ENCODE results near the gene CCL16. TPM values are rescaled to one million over a fixed set of nuclear protein-coding genes. Genes with fewer than 3 reads are reported as not detected.

The CCL16 gene
- total RNA-seq = not detected

GRCh38 chr17:35981246-35981645, at the start of gene CCL16:
CCL16 (minus strand) TSS chr17:35981497; CDS start chr17:35981420, 77 bp downstream.
- H3K27ac ChIP-seq = no peak within 1 kb of the TSS
- H3K27me3 ChIP-seq = no peaks in the 10 kb centered on the region
- no peaks in the 10 kb centered on the region for H3K36me3 ChIP-seq
- TF ChIP-seq POLR2A (IDR thresholded peaks at IDR 0.05) (no peak), POLR2AphosphoS5 (IDR thresholded peaks at IDR 0.05; ENCODE audit: insufficient read depth in 1 of 2, low read depth in 1 of 2) (no peak), CTCF (IDR thresholded peaks at IDR 0.05) (no peak)
- no peaks in the 10 kb centered on the region for H3K9me3 ChIP-seq
- no peak within 1 kb of the TSS for H3K4me3 ChIP-seq
- intact Hi-C loops (cut with DNase I) = no loop called here
- DNase-seq (ENCODE audit: extremely low spot score in 2 of 2) = no peak
- no peaks in the 10 kb centered on the region for H3K4me1 ChIP-seq

- H3K4me3 ChIP-seq = no peak overlapping the region
- H3K27ac ChIP-seq = no peak overlapping the region
- H3K27me3 ChIP-seq = no peaks in the 10 kb centered on the region
- no peak for DNase-seq (ENCODE audit: extremely low spot score in 2 of 2)
- TF ChIP-seq POLR2A (IDR thresholded peaks at IDR 0.05) (no peak), POLR2AphosphoS5 (IDR thresholded peaks at IDR 0.05; ENCODE audit: insufficient read depth in 1 of 2, low read depth in 1 of 2) (no peak), CTCF (IDR thresholded peaks at IDR 0.05) (no peak)
- H3K9me3 ChIP-seq = no peaks in the 10 kb centered on the region
- H3K36me3 ChIP-seq = no peaks in the 10 kb centered on the region
- intact Hi-C loops (cut with DNase I) = no loop called here
- no peaks in the 10 kb centered on the region for H3K4me1 ChIP-seq
These were observed 49.7 kb upstream of the CCL16 start for GRCh38 chr17:36030956-36031355.

- H3K4me3 ChIP-seq = no peak overlapping the region
- intact Hi-C loops (cut with DNase I) = no loop called here
- no peak overlapping the region for H3K27ac ChIP-seq
- no peaks in the 10 kb centered on the region for H3K27me3 ChIP-seq
- no peak for TF ChIP-seq POLR2A (IDR thresholded peaks at IDR 0.05)
- TF ChIP-seq CTCF (IDR thresholded peaks at IDR 0.05) = no peak
- TF ChIP-seq POLR2AphosphoS5 (IDR thresholded peaks at IDR 0.05; ENCODE audit: insufficient read depth in 1 of 2, low read depth in 1 of 2) = no peak
- no peaks in the 10 kb centered on the region for H3K36me3 ChIP-seq
- no peaks in the 10 kb centered on the region for H3K4me1 ChIP-seq
- no peak for DNase-seq (ENCODE audit: extremely low spot score in 2 of 2)
- no peaks in the 10 kb centered on the region for H3K9me3 ChIP-seq
These were observed 46.5 kb upstream of the CCL16 start for GRCh38 chr17:36027761-36028160.

GRCh38 chr17:36024106-36024869, 43.0 kb upstream of the CCL16 start:
- TF ChIP-seq POLR2A (IDR thresholded peaks at IDR 0.05) (no peak), CTCF (IDR thresholded peaks at IDR 0.05) (no peak), POLR2AphosphoS5 (IDR thresholded peaks at IDR 0.05; ENCODE audit: insufficient read depth in 1 of 2, low read depth in 1 of 2) (no peak)
- intact Hi-C loops (cut with DNase I) = no loop called here

GRCh38 chr17:36019423-36019822, 38.1 kb upstream of the CCL16 start:
- H3K27ac ChIP-seq = no peak overlapping the region
- intact Hi-C loops (cut with DNase I) = no loop called here
- DNase-seq (ENCODE audit: extremely low spot score in 2 of 2) = no peak
- no peaks in the 10 kb centered on the region for H3K4me1 ChIP-seq
- no peaks in the 10 kb centered on the region for H3K27me3 ChIP-seq
- H3K36me3 ChIP-seq = no peaks in the 10 kb centered on the region
- H3K9me3 ChIP-seq = no peaks in the 10 kb centered on the region
- no peak for TF ChIP-seq CTCF (IDR thresholded peaks at IDR 0.05)
- TF ChIP-seq POLR2A (IDR thresholded peaks at IDR 0.05) = no peak
- no peak for TF ChIP-seq POLR2AphosphoS5 (IDR thresholded peaks at IDR 0.05; ENCODE audit: insufficient read depth in 1 of 2, low read depth in 1 of 2)
- H3K4me3 ChIP-seq = no peak overlapping the region

More at GRCh38 chr17:36024106-36024869, 43.0 kb upstream of the CCL16 start:
- no peak for DNase-seq (ENCODE audit: extremely low spot score in 2 of 2)
- Histone ChIP-seq H3K27ac (no peak overlapping the region), H3K4me1 (no peaks in the 10 kb centered on the region), H3K36me3 (no peaks in the 10 kb centered on the region), H3K9me3 (no peaks in the 10 kb centered on the region), H3K27me3 (no peaks in the 10 kb centered on the region), H3K4me3 (no peak overlapping the region)
